ENCODE data around the gene GNG2.

DNA sequence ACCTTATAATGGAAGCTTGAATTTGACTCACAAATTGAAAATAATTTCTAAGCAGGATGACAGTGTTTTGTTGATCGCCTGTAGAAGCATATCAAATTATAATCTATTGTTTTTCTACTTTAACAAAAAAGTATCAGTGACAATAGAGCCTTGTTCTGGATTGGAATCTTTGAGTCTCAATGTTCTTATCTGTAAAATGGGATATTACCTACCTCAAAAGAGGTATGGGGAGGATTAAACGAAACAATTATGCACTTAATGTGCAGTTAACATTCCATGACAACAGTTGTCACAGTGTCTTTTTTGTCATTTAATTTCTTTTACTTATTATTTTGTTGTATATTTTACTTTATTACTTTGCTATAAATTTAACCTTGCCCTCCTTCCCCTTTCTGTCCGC is 130.1 kb downstream of the GNG2 start:
- TF ChIP-seq SIN3A (IDR thresholded peaks at IDR 0.05; ENCODE audit: borderline replicate concordance, insufficient read depth, low read length) = no peak
- TF ChIP-seq, protein P1, sequence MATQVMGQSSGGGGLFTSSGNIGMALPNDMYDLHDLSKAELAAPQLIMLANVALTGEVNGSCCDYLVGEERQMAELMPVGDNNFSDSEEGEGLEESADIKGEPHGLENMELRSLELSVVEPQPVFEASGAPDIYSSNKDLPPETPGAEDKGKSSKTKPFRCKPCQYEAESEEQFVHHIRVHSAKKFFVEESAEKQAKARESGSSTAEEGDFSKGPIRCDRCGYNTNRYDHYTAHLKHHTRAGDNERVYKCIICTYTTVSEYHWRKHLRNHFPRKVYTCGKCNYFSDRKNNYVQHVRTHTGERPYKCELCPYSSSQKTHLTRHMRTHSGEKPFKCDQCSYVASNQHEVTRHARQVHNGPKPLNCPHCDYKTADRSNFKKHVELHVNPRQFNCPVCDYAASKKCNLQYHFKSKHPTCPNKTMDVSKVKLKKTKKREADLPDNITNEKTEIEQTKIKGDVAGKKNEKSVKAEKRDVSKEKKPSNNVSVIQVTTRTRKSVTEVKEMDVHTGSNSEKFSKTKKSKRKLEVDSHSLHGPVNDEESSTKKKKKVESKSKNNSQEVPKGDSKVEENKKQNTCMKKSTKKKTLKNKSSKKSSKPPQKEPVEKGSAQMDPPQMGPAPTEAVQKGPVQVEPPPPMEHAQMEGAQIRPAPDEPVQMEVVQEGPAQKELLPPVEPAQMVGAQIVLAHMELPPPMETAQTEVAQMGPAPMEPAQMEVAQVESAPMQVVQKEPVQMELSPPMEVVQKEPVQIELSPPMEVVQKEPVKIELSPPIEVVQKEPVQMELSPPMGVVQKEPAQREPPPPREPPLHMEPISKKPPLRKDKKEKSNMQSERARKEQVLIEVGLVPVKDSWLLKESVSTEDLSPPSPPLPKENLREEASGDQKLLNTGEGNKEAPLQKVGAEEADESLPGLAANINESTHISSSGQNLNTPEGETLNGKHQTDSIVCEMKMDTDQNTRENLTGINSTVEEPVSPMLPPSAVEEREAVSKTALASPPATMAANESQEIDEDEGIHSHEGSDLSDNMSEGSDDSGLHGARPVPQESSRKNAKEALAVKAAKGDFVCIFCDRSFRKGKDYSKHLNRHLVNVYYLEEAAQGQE (IDR thresholded peaks at IDR 0.05; ENCODE audit: insufficient read depth in 1 of 2, low read depth in 2 of 2, low read length in 2 of 2) = no peak
